GM21447 (cell line): ENCODE data around the gene HAUS2.
"Not testable (repeated sequence)": the region's sequence is repeated elsewhere in the genome, so short reads cannot be mapped to it uniquely, and the experiment has no call there.

ENCODE experiments used
- ATAC-seq: cut with Tn5 transposase; IDR thresholded peaks from one replicate; pipeline ENCODE4 v1.9.1; 2021; ENCODE audit not compliant: unreplicated experiment

The HAUS2 gene

GRCh38 chr15:42548249-42549031 is at the start of gene HAUS2, which contains the start of gene LRRC57:
HAUS2 (plus strand) TSS chr15:42548838; CDS start chr15:42548873, 35 bp downstream.
LRRC57 (minus strand) TSS chr15:42548793; CDS start chr15:42548434, 359 bp downstream.
- peak; percentile 69 for ATAC-seq

GRCh38 chr15:42499858-42500609 is 48.6 kb upstream of the HAUS2 start:
- no peak for ATAC-seq

- no peak for ATAC-seq
Observed at GRCh38 chr15:42502477-42502876, 46.2 kb upstream of the HAUS2 start.

- ATAC-seq = no peak
Observed at GRCh38 chr15:42503825-42504224, 44.8 kb upstream of the HAUS2 start.

- no peak for ATAC-seq
Observed at GRCh38 chr15:42504631-42505030, 44.0 kb upstream of the HAUS2 start.

GRCh38 chr15:42507514-42507913 is 41.1 kb upstream of the HAUS2 start:
- no peak for ATAC-seq

GRCh38 chr15:42508263-42508690 is 40.4 kb upstream of the HAUS2 start:
- ATAC-seq = no peak

GRCh38 chr15:42510258-42511006 is 38.2 kb upstream of the HAUS2 start:
- no peak for ATAC-seq

GRCh38 chr15:42511007-42511391 is 37.6 kb upstream of the HAUS2 start:
- ATAC-seq = no peak

GRCh38 chr15:42523331-42523730 is 25.3 kb upstream of the HAUS2 start:
- ATAC-seq = no peak

- no peak for ATAC-seq
Observed at GRCh38 chr15:42528970-42529369, 19.7 kb upstream of the HAUS2 start.

GRCh38 chr15:42533246-42533645 is 15.4 kb upstream of the HAUS2 start:
- no peak for ATAC-seq

GRCh38 chr15:42544853-42545629 is 3.6 kb upstream of the HAUS2 start:
- no peak for ATAC-seq

- ATAC-seq = no peak
Observed at GRCh38 chr15:42547918-42548248, 755 bp upstream of the HAUS2 start.

GRCh38 chr15:42549032-42549491 is 424 bp downstream of the HAUS2 start:
- ATAC-seq = peak; percentile 35

GRCh38 chr15:42549741-42550392 is 1.2 kb downstream of the HAUS2 start:
- ATAC-seq = no peak

GRCh38 chr15:42553554-42553953 is 4.9 kb downstream of the HAUS2 start:
- no peak for ATAC-seq

- not testable (repeated sequence) for ATAC-seq
Observed at GRCh38 chr15:42556550-42557207, 8.0 kb downstream of the HAUS2 start.

GRCh38 chr15:42558739-42559138 is 10.1 kb downstream of the HAUS2 start:
- no peak for ATAC-seq
